PC-9 (cell line): ENCODE measurements around the gene STPG1. TPM values are rescaled to one million over a fixed set of nuclear protein-coding genes. Genes with fewer than 3 reads are reported as not detected.
"Not testable (repeated sequence)": the region's sequence is repeated elsewhere in the genome, so short reads cannot be mapped to it uniquely, and the experiment has no call there.

Source experiments
- Bru-seq: library from RNA; stranded (reverse); fragments of 400-500 nt; gene quantifications from one replicate; lab custom pipeline; 2021; lab: Mats Ljungman, UMichigan
- BruChase-seq, 2 experiments: library from RNA; stranded (reverse); fragments of 400-500 nt; gene quantifications; one replicate each; lab custom pipeline; 2021; lab: Mats Ljungman, UMichigan
- BruUV-seq: library from RNA; stranded (reverse); fragments of 400-500 nt; replicated peaks from 2 replicates; lab custom pipeline; 2021; lab: Mats Ljungman, UMichigan
- CTCF ChIA-PET: fragments of 300-600 bp; sonication (Branson Sonifier 250); formaldehyde crosslinking; loops from one replicate; lab custom pipeline; 2022; ENCODE audit warnings: antibody characterized with exemption; lab: Charles Lee
- POLR2A ChIA-PET: fragments of 300-600 bp; sonication (Branson Sonifier 250); formaldehyde crosslinking; loops from one replicate; lab custom pipeline; 2022; ENCODE audit warnings: antibody characterized with exemption; ENCODE audit not compliant: unreplicated experiment; lab: Charles Lee
- DNase-seq, 2 experiments: peaks; one replicate each; pipeline versions ENCODE4 v3.0.0 to v3.0.0-alpha.2; 2015 to 2022; ENCODE audit warnings: mixed read lengths in 1 of 2
- H2AFZ ChIP-seq: fragments of 200-600 bp; sonication (generic); 2 replicates; pipeline ENCODE4 v1.8.1; 2017; ENCODE audit warnings: antibody characterized with exemption
- H3F3A ChIP-seq: fragments of 200-600 bp; sonication (generic); 2 replicates; pipeline ENCODE4 v1.8.1; 2017; ENCODE audit warnings: antibody characterized with exemption, mild to moderate bottlenecking, low read depth; ENCODE audit not compliant: insufficient read depth
- H3K27ac ChIP-seq: fragments of 200-600 bp; sonication (generic); 2 replicates; pipeline ENCODE4 v1.6.1; 2016; ENCODE audit warnings: mixed run types
- H3K27me3 ChIP-seq: fragments of 200-600 bp; sonication (generic); 2 replicates; pipeline ENCODE4 v1.6.1; 2016; ENCODE audit warnings: low read depth, mixed run types; ENCODE audit not compliant: insufficient read depth
- H3K36me3 ChIP-seq: fragments of 200-600 bp; sonication (generic); 2 replicates; pipeline ENCODE4 v1.6.1; 2016; ENCODE audit warnings: low read depth, mixed run types
- H3K4me1 ChIP-seq: fragments of 200-600 bp; sonication (generic); replicated peaks from 2 replicates; pipeline ENCODE4 v1.6.1; 2016; ENCODE audit warnings: mixed run types; ENCODE audit not compliant: insufficient read depth
- H3K4me2 ChIP-seq: fragments of 200-600 bp; sonication (generic); 2 replicates; pipeline ENCODE4 v1.6.1; 2017; ENCODE audit warnings: mixed run types
- H3K4me3 ChIP-seq: fragments of 200-600 bp; sonication (generic); 2 replicates; pipeline ENCODE4 v1.6.1; 2016; ENCODE audit warnings: mixed run types
- H3K79me2 ChIP-seq: fragments of 200-600 bp; sonication (generic); 2 replicates; pipeline ENCODE4 v1.6.1; 2017; ENCODE audit warnings: low read depth, mixed run types
- H3K9me2 ChIP-seq: fragments of 200-600 bp; sonication (generic); 2 replicates; pipeline ENCODE4 v1.8.1; 2017; ENCODE audit warnings: mild to moderate bottlenecking; ENCODE audit not compliant: insufficient read depth
- H3K9me3 ChIP-seq: fragments of 200-600 bp; sonication (generic); 2 replicates; pipeline ENCODE4 v1.8.1; 2016; ENCODE audit warnings: low read depth; ENCODE audit not compliant: insufficient read depth
- H4K20me1 ChIP-seq: fragments of 200-600 bp; sonication (generic); 2 replicates; pipeline ENCODE4 v1.8.1; 2017; ENCODE audit not compliant: insufficient read depth
- EZH2 ChIP-seq: fragments of 200-600 bp; sonication (generic); IDR thresholded peaks from 2 replicates; pipeline ENCODE4 v1.8.0; 2017; ENCODE audit warnings: antibody characterized with exemption, low read depth
- intact Hi-C: fragments of 100-400 bp; cut with micrococcal nuclease; formaldehyde crosslinking; loops from one replicate; pipeline ENCODE4 v1.10.0; 2022; ENCODE audit not compliant: unreplicated experiment
- long read RNA-seq: library from polyadenylated mRNA; stranded (forward); transcript quantifications from one replicate; pipeline ENCODE4 v2.0.0, GENCODE V29; 2022
- total RNA-seq: library from RNA; stranded (reverse); gene quantifications from 2 replicates; pipeline ENCODE4 v1.2.3, GENCODE V29; 2021
- TF ChIP-seq, protein P1 (sequence below): fragments of 200-600 bp; sonication (generic); conservative IDR thresholded peaks from 2 replicates; pipeline ENCODE4 v1.6.1; 2017; ENCODE audit warnings: mixed run types, antibody characterized with exemption, mild to moderate bottlenecking, moderate library complexity

The STPG1 gene, protein sequence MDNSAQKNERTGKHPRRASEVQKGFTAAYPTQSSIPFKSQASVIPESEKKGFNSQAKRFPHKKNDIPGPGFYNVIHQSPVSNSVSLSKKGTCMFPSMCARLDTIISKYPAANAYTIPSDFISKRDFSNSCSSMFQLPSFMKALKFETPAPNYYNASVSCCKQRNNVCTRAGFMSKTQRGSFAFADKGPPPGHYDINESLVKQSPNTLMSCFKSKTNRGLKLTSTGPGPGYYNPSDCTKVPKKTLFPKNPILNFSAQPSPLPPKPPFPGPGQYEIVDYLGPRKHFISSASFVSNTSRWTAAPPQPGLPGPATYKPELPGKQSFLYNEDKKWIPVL
- 8.3 and 11.4 TPM in 2 replicates for total RNA-seq
- Bru-seq, nascent RNA = percentile 61 among the genes with signal in this experiment
- percentile 47 among the genes with signal in this experiment for BruChase-seq, experiment 1, labeled RNA remaining after a 2-hour chase
- percentile 54 among the genes with signal in this experiment for BruChase-seq, experiment 2, labeled RNA remaining after a 6-hour chase
- long read RNA-seq, partial matches to known transcripts = 4 of 36 reads
- long read RNA-seq, other reads (novel, unspliced or antisense) = 24 of 36 reads

DNA sequence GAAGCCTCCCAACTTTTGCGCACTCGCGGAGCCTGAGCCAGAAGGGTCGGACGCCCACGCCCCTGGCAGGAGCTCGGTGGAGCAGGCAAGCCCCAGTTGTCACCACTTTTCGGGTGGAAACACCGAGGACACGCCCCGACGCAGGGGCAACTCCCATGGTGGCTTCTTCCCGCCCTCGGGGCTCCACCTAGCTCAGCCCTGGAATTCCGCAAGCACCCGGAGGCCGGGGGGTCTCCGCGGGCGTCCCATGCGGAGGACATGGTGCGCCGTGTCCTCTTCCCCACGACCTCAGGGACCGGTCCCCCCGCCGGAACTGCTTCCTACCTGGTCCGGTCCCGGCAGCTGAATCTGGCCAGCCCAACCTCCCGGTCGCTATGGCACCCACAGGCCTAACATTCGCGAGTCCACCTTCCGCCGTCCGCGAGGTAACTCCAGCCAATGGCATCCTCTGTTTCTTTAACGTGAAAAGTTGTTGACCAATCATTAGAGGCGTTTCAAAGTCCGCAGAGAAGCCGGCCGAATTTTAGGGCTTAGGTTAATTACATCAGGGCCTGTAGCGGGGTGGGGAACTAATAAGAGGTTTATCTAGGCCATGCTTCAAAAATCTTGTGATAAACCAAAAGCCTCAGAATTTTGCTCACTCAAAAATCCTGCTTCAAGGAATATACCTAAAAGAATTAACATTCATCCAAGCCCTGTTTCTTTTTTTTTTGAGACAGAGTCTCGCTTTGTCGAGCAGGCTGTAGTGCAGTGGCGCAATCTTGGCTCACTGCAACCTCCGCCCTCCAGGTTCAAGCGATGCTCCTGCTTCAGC lies at the start of gene STPG1:
Gene STPG1, minus strand, starts transcription at position 433 of the 814 bp plus-strand sequence. CDS start 12,394 bp downstream, outside the sequence.
- Histone ChIP-seq H3K4me2 (peak within 1 kb of the TSS; percentile 84), H4K20me1 (no peaks in the 10 kb centered on the region), H3K36me3 (no peaks in the 10 kb centered on the region), H3K4me1 (peaks cover 55% of the 10 kb centered on the region), H3K9me3 (no peaks in the 10 kb centered on the region), H3K79me2 (peaks cover 25% of the 10 kb centered on the region), H3K27me3 (no peaks in the 10 kb centered on the region), H3K9me2 (no peaks in the 10 kb centered on the region), H2AFZ (peak within 1 kb of the TSS; percentile 65), H3F3A (peaks cover 25% of the 10 kb centered on the region; the same call in 1 of the 2 replicates), H3K4me3 (peak within 1 kb of the TSS; percentile 69), H3K27ac (peak within 1 kb of the TSS; percentile 84; the same call in 1 of the 2 replicates)
- DNase-seq = peak; percentile 80 to 90
- BruUV-seq = TSS peak; percentile 86
- ChIA-PET CTCF (interaction anchor here (0.5 kb wide), 1 partner anchor 214 kb away, joined by 4 read pairs; no protein-coding TSS in a partner anchor), POLR2A (interaction anchor here (0.6 kb wide), 1 partner anchor 243 kb away, joined by 5 read pairs; no protein-coding TSS in a partner anchor)
- TF ChIP-seq, protein P1, sequence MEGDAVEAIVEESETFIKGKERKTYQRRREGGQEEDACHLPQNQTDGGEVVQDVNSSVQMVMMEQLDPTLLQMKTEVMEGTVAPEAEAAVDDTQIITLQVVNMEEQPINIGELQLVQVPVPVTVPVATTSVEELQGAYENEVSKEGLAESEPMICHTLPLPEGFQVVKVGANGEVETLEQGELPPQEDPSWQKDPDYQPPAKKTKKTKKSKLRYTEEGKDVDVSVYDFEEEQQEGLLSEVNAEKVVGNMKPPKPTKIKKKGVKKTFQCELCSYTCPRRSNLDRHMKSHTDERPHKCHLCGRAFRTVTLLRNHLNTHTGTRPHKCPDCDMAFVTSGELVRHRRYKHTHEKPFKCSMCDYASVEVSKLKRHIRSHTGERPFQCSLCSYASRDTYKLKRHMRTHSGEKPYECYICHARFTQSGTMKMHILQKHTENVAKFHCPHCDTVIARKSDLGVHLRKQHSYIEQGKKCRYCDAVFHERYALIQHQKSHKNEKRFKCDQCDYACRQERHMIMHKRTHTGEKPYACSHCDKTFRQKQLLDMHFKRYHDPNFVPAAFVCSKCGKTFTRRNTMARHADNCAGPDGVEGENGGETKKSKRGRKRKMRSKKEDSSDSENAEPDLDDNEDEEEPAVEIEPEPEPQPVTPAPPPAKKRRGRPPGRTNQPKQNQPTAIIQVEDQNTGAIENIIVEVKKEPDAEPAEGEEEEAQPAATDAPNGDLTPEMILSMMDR = no peak
- TF ChIP-seq EZH2 = no peak
- intact Hi-C loops = loop anchor here (2.0 to 10.0 kb wide), 2 partner anchors 151 to 229 kb away; partner anchors contain the start of gene SRRM1

DNA sequence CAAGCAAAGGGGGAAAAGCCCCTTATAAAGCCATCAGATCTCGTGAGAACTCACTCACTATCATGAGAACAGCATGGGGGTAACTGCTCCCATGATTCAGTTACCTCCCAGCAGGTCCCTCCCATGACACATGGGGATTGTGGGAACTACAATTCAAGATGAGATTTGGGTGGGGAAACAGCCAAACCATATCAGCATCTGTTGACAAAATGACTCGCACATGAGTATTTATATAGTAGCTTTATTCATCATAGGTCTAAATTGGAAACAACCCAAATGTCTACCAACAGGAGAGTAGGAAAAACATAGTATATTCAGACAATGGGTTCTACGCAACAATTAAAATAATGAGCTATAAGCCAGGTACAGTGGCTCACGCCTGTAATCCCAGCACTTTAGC lies 48.5 kb upstream of the STPG1 start:
- intact Hi-C loops, H3K36me3 ChIP-seq: not testable (repeated sequence)

DNA sequence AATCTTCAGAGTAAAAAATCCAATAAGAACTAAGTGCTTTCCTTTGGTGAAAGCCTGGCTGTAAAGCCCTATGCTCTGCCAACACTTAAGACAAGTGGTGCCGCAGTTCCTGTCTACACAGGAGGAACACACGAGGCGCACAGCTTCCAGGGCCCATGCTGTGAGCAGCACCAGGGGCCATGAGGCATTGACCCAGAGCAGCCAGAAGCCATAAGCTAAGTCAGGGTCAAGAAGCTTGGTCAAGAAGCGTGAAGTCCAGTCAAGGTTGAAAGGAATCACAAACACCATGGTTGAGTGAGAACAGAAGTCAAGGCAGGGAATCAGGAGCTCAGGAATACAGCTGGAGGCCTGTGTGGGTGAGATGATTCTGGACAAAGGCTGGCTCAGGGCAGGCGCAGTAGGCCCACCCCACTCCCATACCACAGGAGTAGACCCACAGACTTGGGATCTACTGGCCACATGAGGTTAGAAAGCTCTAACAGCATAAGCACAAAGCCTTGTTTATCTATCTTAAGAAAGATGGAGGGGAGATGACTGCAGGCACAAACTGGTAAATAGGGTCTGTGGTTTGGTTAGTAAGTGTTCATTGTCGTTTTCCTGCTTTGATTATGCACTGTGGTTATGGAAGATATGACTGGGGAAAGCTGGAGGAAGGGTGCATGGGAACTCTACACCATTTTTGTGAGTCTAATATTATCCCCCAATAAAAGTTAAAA lies 46.1 kb upstream of the STPG1 start:
- Histone ChIP-seq H3K9me3 (no peaks in the 10 kb centered on the region), H3K27me3 (no peaks in the 10 kb centered on the region), H3K4me2 (no peak overlapping the region), H3K36me3 (no peaks in the 10 kb centered on the region), H3K9me2 (no peaks in the 10 kb centered on the region), H4K20me1 (no peaks in the 10 kb centered on the region), H3K79me2 (no peaks in the 10 kb centered on the region), H3K4me3 (no peak overlapping the region), H2AFZ (no peak overlapping the region), H3K27ac (no peak overlapping the region), H3K4me1 (no peaks in the 10 kb centered on the region), H3F3A (no peaks in the 10 kb centered on the region)
- TF ChIP-seq EZH2 = no peak
- ChIA-PET POLR2A (no interaction called here), CTCF (no interaction called here)
- intact Hi-C loops = no loop called here
- no peak for DNase-seq
- no TSS peak for BruUV-seq

More for the DNA sequence above, 48.5 kb upstream of the STPG1 start:
- H3F3A ChIP-seq, CTCF ChIA-PET, H4K20me1 ChIP-seq, H3K4me1 ChIP-seq, H2AFZ ChIP-seq, H3K79me2 ChIP-seq, BruUV-seq, H3K4me3 ChIP-seq, H3K27ac ChIP-seq, H3K9me2 ChIP-seq, H3K9me3 ChIP-seq, H3K4me2 ChIP-seq, H3K27me3 ChIP-seq: not testable (repeated sequence)
- POLR2A ChIA-PET = interaction anchor here (0.7 kb wide), 1 partner anchor 141 kb away, joined by 7 read pairs; no protein-coding TSS in a partner anchor
- peak in 1 of 2 experiments; percentile 43 for DNase-seq
